Liver (tissue), 9 donors: ENCODE measurements around the gene USP49. TPM values are rescaled to one million over a fixed set of nuclear protein-coding genes. Genes with fewer than 3 reads are reported as not detected.

Experiments used
- DNase-seq: peaks from one replicate; pipeline ENCODE4 v3.0.0-alpha.2; 2017; ENCODE audit warnings: low spot score
- H3K27ac ChIP-seq, 2 donors: one replicate each; pipeline ENCODE4 v1.7.0; 2013; ENCODE audit warnings: inconsistent platforms in 2 of 2, low read length in 2 of 2, control low read depth in 1 of 2, low read depth in 1 of 2, mild to moderate bottlenecking in 1 of 2
- H3K27me3 ChIP-seq, 4 donors: one replicate each; pipeline versions ENCODE4 v1.6.1 to v1.7.0; 2013; ENCODE audit warnings: low read length in 3 of 4, inconsistent platforms in 1 of 4, mild to moderate bottlenecking in 1 of 4, moderate library complexity in 1 of 4; ENCODE audit not compliant: control insufficient read depth in 4 of 4, insufficient read depth in 4 of 4
- H3K36me3 ChIP-seq, 4 donors: one replicate each; pipeline versions ENCODE4 v1.6.1 to v1.7.0; 2013; ENCODE audit warnings: low read length in 3 of 4, mild to moderate bottlenecking in 3 of 4, low read depth in 1 of 4, moderate library complexity in 1 of 4; ENCODE audit not compliant: control insufficient read depth in 4 of 4, insufficient read depth in 3 of 4
- H3K4me1 ChIP-seq, 4 donors: one replicate each; pipeline versions ENCODE4 v1.6.1 to v1.7.0; 2013; ENCODE audit warnings: low read length in 3 of 4, mild to moderate bottlenecking in 3 of 4, moderate library complexity in 1 of 4; ENCODE audit not compliant: control insufficient read depth in 4 of 4, insufficient read depth in 4 of 4
- H3K4me3 ChIP-seq, 3 donors: one replicate each; pipeline versions ENCODE4 v1.6.1 to v1.7.0; 2013; ENCODE audit warnings: low read length in 3 of 3, control low read depth in 1 of 3, low read depth in 1 of 3, mild to moderate bottlenecking in 1 of 3
- H3K9ac ChIP-seq, 2 donors: one replicate each; pipeline ENCODE4 v1.7.0; 2013; ENCODE audit warnings: low read length in 2 of 2, mild to moderate bottlenecking in 2 of 2, moderate library complexity in 2 of 2, control low read depth in 1 of 2, low read depth in 1 of 2
- H3K9me3 ChIP-seq, 4 donors: one replicate each; pipeline versions ENCODE4 v1.6.1 to v1.7.0; 2013; ENCODE audit warnings: low read length in 3 of 4; ENCODE audit not compliant: control insufficient read depth in 4 of 4
- ATF3 ChIP-seq: IDR thresholded peaks from 2 replicates; pipeline ENCODE4 v1.6.1; 2016; ENCODE audit warnings: antibody characterized with exemption
- CTCF ChIP-seq: fragments of 150-350 bp; IDR thresholded peaks from 2 replicates; pipeline ENCODE4 v1.5.1; 2017; ENCODE audit warnings: improper control_type of control experiment, low read depth, low read length; ENCODE audit not compliant: missing input control
- EGR1 ChIP-seq, 2 donors: IDR thresholded peaks; 2 replicates each; pipeline ENCODE4 v1.6.1; 2016 to 2018; ENCODE audit warnings: antibody characterized with exemption in 2 of 2, low read depth in 2 of 2
- FOXA2 ChIP-seq: IDR thresholded peaks from 2 replicates; pipeline ENCODE4 v1.6.1; 2016; ENCODE audit warnings: antibody characterized with exemption
- HNF4A ChIP-seq, 2 donors: conservative IDR thresholded peaks; 2 replicates each; pipeline ENCODE4 v1.6.1; 2016; ENCODE audit warnings: antibody characterized with exemption in 2 of 2, mild to moderate bottlenecking in 2 of 2
- HNF4G ChIP-seq: IDR thresholded peaks from 2 replicates; pipeline ENCODE4 v1.6.1; 2016; ENCODE audit warnings: antibody characterized with exemption
- JUND ChIP-seq, 2 donors: IDR thresholded peaks; 2 replicates each; pipeline ENCODE4 v1.6.1; 2016; ENCODE audit warnings: antibody characterized with exemption in 2 of 2
- MAX ChIP-seq: IDR thresholded peaks from 2 replicates; pipeline ENCODE4 v1.6.1; 2016; ENCODE audit warnings: antibody characterized with exemption
- NR2F2 ChIP-seq: IDR thresholded peaks from 2 replicates; pipeline ENCODE4 v1.6.1; 2016; ENCODE audit warnings: antibody characterized with exemption
- RAD21 ChIP-seq, 2 donors: IDR thresholded peaks; 2 replicates each; pipeline ENCODE4 v1.6.1; 2016; ENCODE audit warnings: antibody characterized with exemption in 2 of 2, mild to moderate bottlenecking in 2 of 2
- REST ChIP-seq: IDR thresholded peaks from 2 replicates; pipeline ENCODE4 v1.6.1; 2016; ENCODE audit warnings: antibody characterized with exemption, mild to moderate bottlenecking
- RXRA ChIP-seq, 2 donors: IDR thresholded peaks; 2 replicates each; pipeline ENCODE4 v1.6.1; 2017 to 2018; ENCODE audit warnings: antibody characterized with exemption in 2 of 2, mild to moderate bottlenecking in 1 of 2
- SP1 ChIP-seq: IDR thresholded peaks from 2 replicates; pipeline ENCODE4 v1.6.1; 2018; ENCODE audit warnings: antibody characterized with exemption, mild to moderate bottlenecking
- YY1 ChIP-seq: IDR thresholded peaks from 2 replicates; pipeline ENCODE4 v1.6.1; 2016; ENCODE audit warnings: antibody characterized with exemption, mild to moderate bottlenecking
- ZBTB33 ChIP-seq: IDR thresholded peaks from 2 replicates; pipeline ENCODE4 v1.6.1; 2016; ENCODE audit warnings: antibody characterized with exemption
- WGBS: extraction: QIAGEN DNeasy Blood & Tissue Kit; methylation state at CpG from one replicate; pipeline ENCODE4 v1.1.7; 2013; 5-methylcytosine and 5-hydroxymethylcytosine counted together
- polyA plus RNA-seq, 2 donors: library from polyadenylated mRNA; stranded (reverse) in 1 of 2; unstranded in 1 of 2; fragments of 200-250 nt in 1 of 2; fragments of >200 nt in 1 of 2; fragmentation: Nextera tagmentation in 1 of 2; extraction: Ambion mirVana in 1 of 2; gene quantifications; one replicate each; pipeline versions ENCODE4 v1.2.1 to v1.2.3, GENCODE V29; 2013 to 2015
- total RNA-seq, 2 donors: library from RNA; depleted of rRNA; stranded (reverse); fragments of >200 nt; gene quantifications; one replicate each; pipeline ENCODE4 v1.2.3, GENCODE V29; 2014
- donor health status: healthy.
- donor health status: healthy.
- donor health status: healthy.
- donor health status: healthy.
- donor health status: healthy.

USP49 gene
- total and polyA plus RNA-seq, 4 donors = 0.33 to 3.4 (median 1.1) TPM

- Histone ChIP-seq H3K27ac (no peak overlapping the region), H3K36me3 (peaks cover 0 to 31% (median 23%) of the 10 kb centered on the region in 4 donors), H3K4me3 (no peak overlapping the region), H3K27me3 (no peaks in the 10 kb centered on the region), H3K9me3 (no peaks in the 10 kb centered on the region), H3K9ac (no peak overlapping the region), H3K4me1 (no peaks in the 10 kb centered on the region)
- TF ChIP-seq RAD21 (IDR thresholded peaks at IDR 0.05) (peak; percentile 35 to 58), HNF4G (no peak)
- peak; percentile 63 for DNase-seq
- 95% methylated on average over 1 of the region's 1 CpG for WGBS
These were observed 6.8 kb upstream of the USP49 start for GRCh38 chr6:41901882-41902519.

GRCh38 chr6:41900861-41901260 is 5.7 kb upstream of the USP49 start:
- Histone ChIP-seq H3K36me3 (peaks cover 0 to 20% (median 15%) of the 10 kb centered on the region in 4 donors), H3K9ac (no peak overlapping the region), H3K27me3 (no peaks in the 10 kb centered on the region), H3K9me3 (no peaks in the 10 kb centered on the region), H3K4me3 (no peak overlapping the region), H3K27ac (no peak overlapping the region), H3K4me1 (peaks cover 0 to 7% (median 1%) of the 10 kb centered on the region in 4 donors)
- TF ChIP-seq ZBTB33 (no peak), ATF3 (no peak), HNF4A (conservative IDR thresholded peaks at IDR 0.05) (no peak), SP1 (no peak), MAX (no peak), YY1 (no peak), REST (no peak)
- WGBS = 84% methylated on average over 1 of the region's 1 CpG
- no peak for DNase-seq

GRCh38 chr6:41896281-41896680 is 1.1 kb upstream of the USP49 start:
- no peak for DNase-seq
- H3K9ac ChIP-seq = no peak overlapping the region
- peaks cover 0 to 7% (median 4%) of the 10 kb centered on the region in 4 donors for H3K36me3 ChIP-seq
- no peaks in the 10 kb centered on the region for H3K27me3 ChIP-seq
- no peaks in the 10 kb centered on the region for H3K9me3 ChIP-seq
- peaks cover 0 to 19% (median 6%) of the 10 kb centered on the region in 4 donors for H3K4me1 ChIP-seq
- H3K4me3 ChIP-seq = peak overlapping the region; percentile 77 to 97 (median 85)
- H3K27ac ChIP-seq = peak overlapping the region; percentile 73 to 82
- WGBS = 72% methylated on average over 3 of the region's 3 CpGs
- TF ChIP-seq JUND (IDR thresholded peaks at IDR 0.05) (no peak), FOXA2 (no peak), ATF3 (no peak), HNF4G (no peak), RAD21 (IDR thresholded peaks at IDR 0.05) (no peak), RXRA (IDR thresholded peaks at IDR 0.05) (no peak), YY1 (no peak), CTCF (no peak), NR2F2 (no peak), REST (no peak), HNF4A (conservative IDR thresholded peaks at IDR 0.05) (no peak), EGR1 (IDR thresholded peaks at IDR 0.05; ENCODE audit: low read depth in 2 of 2) (no peak)
